Ascending aorta (tissue), 2 donors: ENCODE data around the gene JAM2. TPM values are rescaled to one million over a fixed set of nuclear protein-coding genes. Genes with fewer than 3 reads are reported as not detected.

Experiments
- DNase-seq, 2 donors: peaks; one replicate each; pipeline ENCODE4 v3.0.0-alpha.2; 2019; ENCODE audit warnings: low spot score in 2 of 2
- H3K27ac ChIP-seq, 2 donors: fragments of 200-600 bp; sonication (generic); one replicate each; pipeline ENCODE4 v1.5.1; 2016 to 2017; ENCODE audit warnings: mild to moderate bottlenecking in 1 of 2
- H3K27me3 ChIP-seq: fragments of 200-600 bp; sonication (generic); one replicate; pipeline ENCODE4 v1.5.1; 2017
- H3K36me3 ChIP-seq, 2 donors: fragments of 200-600 bp; sonication (generic); one replicate each; pipeline ENCODE4 v1.5.1; 2016
- H3K4me1 ChIP-seq, 2 donors: fragments of 200-600 bp; sonication (generic); one replicate each; pipeline ENCODE4 v1.5.1; 2016 to 2017; ENCODE audit warnings: mild to moderate bottlenecking in 1 of 2
- H3K4me3 ChIP-seq, 2 donors: fragments of 200-600 bp; sonication (generic); one replicate each; pipeline ENCODE4 v1.5.1; 2016 to 2017; ENCODE audit warnings: mild to moderate bottlenecking in 1 of 2
- H3K9me3 ChIP-seq, 2 donors: fragments of 200-600 bp; sonication (generic); one replicate each; pipeline ENCODE4 v1.5.1; 2016
- CTCF ChIP-seq, 3 experiments: fragments of 200-600 bp in 2 of 3; fragments of 450-650 bp in 1 of 3; sonication (generic) in 2 of 3; IDR thresholded peaks; one replicate each; pipeline ENCODE4 v1.5.1; 2016 to 2019; ENCODE audit warnings: antibody characterized with exemption in 3 of 3, mild to moderate bottlenecking in 1 of 3, moderate library complexity in 1 of 3
- intact Hi-C: fragments of 100-400 bp; cut with DNase I; formaldehyde crosslinking; loops from one replicate; pipeline ENCODE4 v1.15.1; 2023
- total RNA-seq: library from RNA; depleted of rRNA; stranded (reverse); fragments of >200 nt; gene quantifications from one replicate; pipeline ENCODE4 v1.1.0, GENCODE V29; 2016

Gene JAM2
- total RNA-seq = 54.1 TPM

GRCh38 chr21:25638660-25639550, at the start of gene JAM2:
Gene JAM2 (plus strand): TSS chr21:25639258. CDS start chr21:25639822, 564 bp downstream.
- Histone ChIP-seq H3K4me3 (peak within 1 kb of the TSS; percentile 75 to 82), H3K36me3 (no peaks in the 10 kb centered on the region), H3K9me3 (no peaks in the 10 kb centered on the region), H3K27me3 (no peaks in the 10 kb centered on the region), H3K27ac (peak within 1 kb of the TSS; percentile 66 to 77), H3K4me1 (peaks cover 0 to 6% of the 10 kb centered on the region in 2 donors)
- intact Hi-C loops = loop anchor here (1.0 kb wide), 1 partner anchor 30 kb away; no protein-coding TSS in a partner anchor
- DNase-seq = peak in 1 of 2 donors; percentile 63
- no peak for TF ChIP-seq CTCF (IDR thresholded peaks at IDR 0.05)

- Histone ChIP-seq H3K27me3 (no peaks in the 10 kb centered on the region), H3K36me3 (peaks cover 3 to 49% of the 10 kb centered on the region in 2 donors), H3K4me3 (no peak overlapping the region), H3K27ac (no peak overlapping the region), H3K9me3 (no peaks in the 10 kb centered on the region), H3K4me1 (no peaks in the 10 kb centered on the region)
- intact Hi-C loops = no loop called here
- no peak for DNase-seq
- TF ChIP-seq CTCF (IDR thresholded peaks at IDR 0.05) = no peak
These were observed 49.2 kb upstream of the JAM2 start for GRCh38 chr21:25589887-25590286.

- TF ChIP-seq CTCF (IDR thresholded peaks at IDR 0.05) = peak; percentile 42 to 46 (median 45)
- H3K36me3 ChIP-seq = peaks cover 0 to 18% of the 10 kb centered on the region in 2 donors
- H3K9me3 ChIP-seq = no peaks in the 10 kb centered on the region
- H3K4me3 ChIP-seq = peak within 1 kb of the TSS; percentile 78 to 94
- peak within 1 kb of the TSS; percentile 71 to 89 for H3K27ac ChIP-seq
- no peaks in the 10 kb centered on the region for H3K27me3 ChIP-seq
- H3K4me1 ChIP-seq = peaks cover 0 to 14% of the 10 kb centered on the region in 2 donors
- DNase-seq = peak; percentile 25 to 89
- intact Hi-C loops = loop anchor here (1.0 to 10.0 kb wide), 3 partner anchors 45 to 127 kb away; partner anchors contain the start of genes ATP5PF and GABPA
These were observed 31.7 kb upstream of the JAM2 start, which contains the start of gene MRPL39 for GRCh38 chr21:25607151-25608043. Gene MRPL39 (minus strand): TSS chr21:25607481. CDS start chr21:25607475, 6 bp downstream.

GRCh38 chr21:25608044-25608737, 30.9 kb upstream of the JAM2 start:
- Histone ChIP-seq H3K4me1 (peaks cover 0 to 14% of the 10 kb centered on the region in 2 donors), H3K4me3 (peak overlapping the region; percentile 78 to 94), H3K27me3 (no peaks in the 10 kb centered on the region), H3K36me3 (peaks cover 0 to 10% of the 10 kb centered on the region in 2 donors), H3K27ac (no peak overlapping the region), H3K9me3 (no peaks in the 10 kb centered on the region)
- intact Hi-C loops = loop anchor here (1.0 to 10.0 kb wide), 3 partner anchors 46 to 127 kb away; partner anchors contain the start of genes ATP5PF and GABPA
- DNase-seq = peak; percentile 29 to 90
- TF ChIP-seq CTCF (IDR thresholded peaks at IDR 0.05) = peak; percentile 76 to 97 (median 94)

- H3K4me1 ChIP-seq = no peaks in the 10 kb centered on the region
- H3K36me3 ChIP-seq = no peaks in the 10 kb centered on the region
- no peak for DNase-seq
- H3K4me3 ChIP-seq = no peak overlapping the region
- no peaks in the 10 kb centered on the region for H3K27me3 ChIP-seq
- no peak overlapping the region for H3K27ac ChIP-seq
- TF ChIP-seq CTCF (IDR thresholded peaks at IDR 0.05) = no peak
- intact Hi-C loops = no loop called here
- H3K9me3 ChIP-seq = no peaks in the 10 kb centered on the region
These were observed 24.6 kb upstream of the JAM2 start for GRCh38 chr21:25614441-25614840.
